HCT116 (cell line): Measurements from ENCODE around the gene NOX4. TPM values are rescaled to one million over a fixed set of nuclear protein-coding genes. Genes with fewer than 3 reads are reported as not detected.

ENCODE experiments used
- ATAC-seq: fragments of 200-7000 bp; cut with Tn5 transposase; 2 replicates; pipeline ENCODE4 v1.9.1; 2020; ENCODE audit warnings: mild to moderate bottlenecking, moderate library complexity
- BruUV-seq: library from RNA; stranded (reverse); fragments of 400-500 nt; replicated peaks from 2 replicates; lab custom pipeline; 2021; lab: Mats Ljungman, UMichigan
- CTCF ChIA-PET: fragments of 300-600 bp; sonication (Branson Sonifier 250); formaldehyde crosslinking; loops from one replicate; lab custom pipeline; 2021; ENCODE audit warnings: antibody characterized with exemption; lab: Charles Lee
- POLR2A ChIA-PET: fragments of 300-600, 350-600 bp; sonication (Branson Sonifier 250); formaldehyde crosslinking; loops from one replicate; lab custom pipeline; 2021; ENCODE audit warnings: antibody characterized with exemption; lab: Charles Lee
- RAD21 ChIA-PET, 2 experiments: fragments of 300-600 bp; sonication (Branson Sonifier 250); formaldehyde crosslinking; loops; one replicate each; lab custom pipeline; 2023; ENCODE audit warnings: low total read pairs in 2 of 2; ENCODE audit not compliant: uncharacterized antibody in 2 of 2, unreplicated experiment in 2 of 2, low non-redundant PET in 1 of 2; lab: Charles Lee
- DNase-seq: peaks from one replicate; pipeline ENCODE4 v3.0.0-alpha.2; 2010; ENCODE audit warnings: low read depth, low spot score
- H2AFZ ChIP-seq: fragments of 200-600 bp; shearing (Covaris generic), sonication (generic); 2 replicates; pipeline ENCODE4 v1.6.1; 2017; ENCODE audit warnings: low read depth, mixed run types, mixed read lengths, antibody characterized with exemption, low read length; ENCODE audit not compliant: poor library complexity, severe bottlenecking
- H3K27ac ChIP-seq: 2 replicates; pipeline ENCODE4 v1.5.1; 2012; ENCODE audit warnings: low read depth, low read length
- H3K27me3 ChIP-seq: fragments of 200-600 bp; sonication (generic); 2 replicates; pipeline ENCODE4 v1.6.1; 2016; ENCODE audit warnings: mixed run types, low read length, mixed read lengths; ENCODE audit not compliant: insufficient read depth
- H3K36me3 ChIP-seq, 2 experiments: fragments of 200-500 bp in 1 of 2; fragments of 200-600 bp in 1 of 2; sonication (Bioruptor generic) in 1 of 2; sonication (generic) in 1 of 2; 2 replicates each; pipeline versions ENCODE4 v1.5.1 to v1.6.1; 2014 to 2016; ENCODE audit warnings: low read length in 2 of 2, inconsistent platforms in 1 of 2, mixed read lengths in 1 of 2, mixed run types in 1 of 2; ENCODE audit not compliant: insufficient read depth in 2 of 2, control insufficient read depth in 1 of 2
- H3K4me1 ChIP-seq, 2 experiments: fragments of 200-600 bp in 1 of 2; sonication (generic) in 1 of 2; 2 replicates each; pipeline versions ENCODE4 v1.5.1 to v1.6.1; 2012 to 2017; ENCODE audit warnings: low read length in 2 of 2, inconsistent platforms in 1 of 2, mild to moderate bottlenecking in 1 of 2, mixed read lengths in 1 of 2, mixed run types in 1 of 2, moderate library complexity in 1 of 2; ENCODE audit not compliant: insufficient read depth in 2 of 2, control insufficient read depth in 1 of 2
- H3K4me2 ChIP-seq: fragments of 200-600 bp; sonication (generic); 2 replicates; pipeline ENCODE4 v1.6.1; 2017; ENCODE audit warnings: mixed run types, low read length, mixed read lengths
- H3K4me3 ChIP-seq, 2 experiments: fragments of 200-600 bp in 1 of 2; sonication (generic) in 1 of 2; replicated peaks in 1 of 2; 2 replicates each; pipeline ENCODE4 v1.5.1; 2011 to 2016; ENCODE audit warnings: low read length in 2 of 2, control low read depth in 1 of 2, low read depth in 1 of 2, mild to moderate bottlenecking in 1 of 2, mixed read lengths in 1 of 2, mixed run types in 1 of 2
- H3K79me2 ChIP-seq: fragments of 200-600 bp; sonication (generic); 2 replicates; pipeline ENCODE4 v1.6.1; 2017; ENCODE audit warnings: mild to moderate bottlenecking, mixed run types, low read length, moderate library complexity, mixed read lengths; ENCODE audit not compliant: insufficient read depth
- H3K9ac ChIP-seq: fragments of 200-600 bp; sonication (generic); 2 replicates; pipeline ENCODE4 v1.6.1; 2016; ENCODE audit warnings: low read length, mixed read lengths
- H3K9me2 ChIP-seq: fragments of 200-600 bp; sonication (generic), shearing (Covaris generic); 2 replicates; pipeline ENCODE4 v1.6.1; 2017; ENCODE audit warnings: mixed run types, mild to moderate bottlenecking, moderate library complexity; ENCODE audit not compliant: insufficient read depth
- H3K9me3 ChIP-seq, 2 experiments: fragments of 200-500 bp in 1 of 2; fragments of 200-600 bp in 1 of 2; sonication (Bioruptor generic) in 1 of 2; sonication (generic) in 1 of 2; 2 replicates each; pipeline ENCODE4 v1.6.1; 2014 to 2017; ENCODE audit warnings: low read length in 2 of 2, mixed read lengths in 2 of 2, inconsistent platforms in 1 of 2, low read depth in 1 of 2, mild to moderate bottlenecking in 1 of 2, mixed run types in 1 of 2, moderate library complexity in 1 of 2; ENCODE audit not compliant: control insufficient read depth in 1 of 2, insufficient read depth in 1 of 2
- H4K20me1 ChIP-seq: fragments of 200-600 bp; sonication (generic), shearing (Covaris generic); 2 replicates; pipeline ENCODE4 v1.6.1; 2017; ENCODE audit warnings: mixed run types, mild to moderate bottlenecking, moderate library complexity; ENCODE audit not compliant: insufficient read depth
- ATF3 ChIP-seq: IDR thresholded peaks from 2 replicates; pipeline ENCODE4 v1.6.1; 2012
- CTCF ChIP-seq, 3 experiments: fragments of 200-600 bp in 1 of 3; sonication (generic) in 1 of 3; IDR thresholded peaks in 2 of 3; conservative IDR thresholded peaks in 1 of 3; 2 replicates each; pipeline ENCODE4 v1.5.1; 2012 to 2017; ENCODE audit warnings: low read depth in 2 of 3, low read length in 2 of 3, antibody characterized with exemption in 1 of 3, borderline replicate concordance in 1 of 3, control low read depth in 1 of 3, mild to moderate bottlenecking in 1 of 3, mixed read lengths in 1 of 3, mixed run types in 1 of 3, moderate library complexity in 1 of 3; ENCODE audit not compliant: insufficient read depth in 1 of 3
- EZH2phosphoT487 ChIP-seq: fragments of 200-600 bp; IDR thresholded peaks from 2 replicates; pipeline ENCODE4 v1.6.1; 2018; ENCODE audit warnings: antibody characterized with exemption, borderline replicate concordance
- RAD21 ChIP-seq: IDR thresholded peaks from 2 replicates; pipeline ENCODE4 v1.6.1; 2012; ENCODE audit warnings: low read depth, mild to moderate bottlenecking
- REST ChIP-seq: IDR thresholded peaks from 2 replicates; pipeline ENCODE4 v1.6.1; 2012; ENCODE audit warnings: low read depth
- SRF ChIP-seq: IDR thresholded peaks from 2 replicates; pipeline ENCODE4 v1.6.1; 2012; ENCODE audit warnings: low read depth
- YY1 ChIP-seq: IDR thresholded peaks from 2 replicates; pipeline ENCODE4 v1.6.1; 2011; ENCODE audit warnings: low read length, low read depth, moderate library complexity, mild to moderate bottlenecking; ENCODE audit not compliant: insufficient replicate concordance; ENCODE audit errors: extremely low read depth
- ZFX ChIP-seq: fragments of 450-650 bp; IDR thresholded peaks from 2 replicates; pipeline ENCODE4 v1.6.1; 2017
- intact Hi-C: fragments of 100-400 bp; cut with micrococcal nuclease; formaldehyde crosslinking; loops from 2 replicates; pipeline ENCODE4 v1.10.0; 2022
- total RNA-seq: library from RNA; stranded (reverse); gene quantifications from one replicate; pipeline ENCODE4 v1.2.1, GENCODE V29; 2021; ENCODE audit not compliant: unreplicated experiment

The NOX4 gene
- total RNA-seq, 1 experiment from 2014 or later: not detected

GRCh38 chr11:89441606-89442005 is 49.6 kb downstream of the NOX4 start:
- no peaks in the 10 kb centered on the region for H3K36me3 ChIP-seq
- intact Hi-C loops: no loop called here
- ATAC-seq: no peak
- H3K4me3 ChIP-seq: no peak overlapping the region
- TF ChIP-seq RAD21 (no peak), REST (no peak), YY1 (no peak), ATF3 (no peak), ZFX (no peak), CTCF (IDR thresholded peaks at IDR 0.05 in 2 of 3, conservative IDR thresholded peaks at IDR 0.05 in 1 of 3; ENCODE audit: borderline replicate concordance in 1 of 3, insufficient read depth in 1 of 3, low read depth in 2 of 3, low read length in 2 of 3) (no peak), EZH2phosphoT487 (no peak), SRF (no peak)
- no peak overlapping the region for H3K4me2 ChIP-seq
- H3K9me2 ChIP-seq: no peaks in the 10 kb centered on the region
- H3K27ac ChIP-seq: no peak overlapping the region
- no peak overlapping the region for H2AFZ ChIP-seq
- no peaks in the 10 kb centered on the region for H3K9me3 ChIP-seq
- no peak for DNase-seq
- RAD21 ChIA-PET: no interaction called here
- H3K9ac ChIP-seq: no peak overlapping the region
- no peaks in the 10 kb centered on the region for H3K27me3 ChIP-seq
- CTCF ChIA-PET: no interaction called here
- POLR2A ChIA-PET: no interaction called here
- no peaks in the 10 kb centered on the region for H3K4me1 ChIP-seq
- H3K79me2 ChIP-seq: no peaks in the 10 kb centered on the region
- no TSS peak for BruUV-seq
- H4K20me1 ChIP-seq: no peaks in the 10 kb centered on the region
